GM23338 (cell line): ENCODE results near the gene CSPG4.

Experiments
- CREB1 ChIP-seq: fragments of 250-450 bp; sonication (Bioruptor Pico); IDR thresholded peaks from 2 replicates; pipeline ENCODE4 v1.5.0; 2020; ENCODE audit warnings: low read depth, mild to moderate bottlenecking, moderate library complexity
- ETS1 ChIP-seq: IDR thresholded peaks from 2 replicates; pipeline ENCODE4 v1.6.1; 2016; ENCODE audit warnings: antibody characterized with exemption
- EZH2 ChIP-seq: fragments of 200-600 bp; sonication (generic); IDR thresholded peaks from one replicate; pipeline ENCODE4 v1.8.0; 2017; ENCODE audit warnings: antibody characterized with exemption, mild to moderate bottlenecking, low read depth; ENCODE audit not compliant: unreplicated experiment
- EZH2phosphoT487 ChIP-seq: fragments of 200-600 bp; sonication (generic); IDR thresholded peaks from one replicate; pipeline ENCODE4 v1.8.1; 2018; ENCODE audit warnings: antibody characterized with exemption; ENCODE audit not compliant: unreplicated experiment
- JUNB ChIP-seq: IDR thresholded peaks from one replicate; pipeline ENCODE4 v1.6.1; 2016; ENCODE audit warnings: antibody characterized with exemption; ENCODE audit not compliant: unreplicated experiment
- NANOG ChIP-seq: IDR thresholded peaks from 2 replicates; pipeline ENCODE4 v1.6.1; 2016; ENCODE audit warnings: antibody characterized with exemption, borderline replicate concordance
- POLR2AphosphoS5 ChIP-seq: IDR thresholded peaks from 2 replicates; pipeline ENCODE4 v1.6.1; 2016; ENCODE audit warnings: antibody characterized with exemption, low read depth
- STAT1 ChIP-seq: IDR thresholded peaks from one replicate; pipeline ENCODE4 v1.6.1; 2016; ENCODE audit warnings: antibody characterized with exemption; ENCODE audit not compliant: unreplicated experiment
- ZNF114 ChIP-seq: fragments of 250-450 bp; sonication (Bioruptor Pico); IDR thresholded peaks from 2 replicates; pipeline ENCODE4 v1.5.0; 2020; ENCODE audit warnings: mild to moderate bottlenecking, moderate library complexity
- ZNF331 ChIP-seq: fragments of 250-450 bp; sonication (Bioruptor Pico); IDR thresholded peaks from 2 replicates; pipeline ENCODE4 v1.5.0; 2020; ENCODE audit warnings: low read depth, mild to moderate bottlenecking, moderate library complexity
- ZNF462 ChIP-seq: fragments of 250-450 bp; sonication (Bioruptor Pico); IDR thresholded peaks from 2 replicates; pipeline ENCODE4 v1.5.0; 2020; ENCODE audit warnings: mild to moderate bottlenecking, moderate library complexity
- TF ChIP-seq, protein P1 (sequence below), 2 experiments: fragments of 200-600 bp in 1 of 2; sonication (generic) in 1 of 2; conservative IDR thresholded peaks; 2 replicates each; pipeline versions ENCODE4 v1.5.1 to v1.6.1; 2016 to 2017; ENCODE audit warnings: antibody characterized with exemption in 2 of 2, low read depth in 2 of 2, mild to moderate bottlenecking in 2 of 2, moderate library complexity in 1 of 2
- TF ChIP-seq, protein P2 (sequence below): IDR thresholded peaks from one replicate; pipeline ENCODE4 v1.6.1; 2018; ENCODE audit warnings: antibody characterized with exemption; ENCODE audit not compliant: unreplicated experiment

DNA sequence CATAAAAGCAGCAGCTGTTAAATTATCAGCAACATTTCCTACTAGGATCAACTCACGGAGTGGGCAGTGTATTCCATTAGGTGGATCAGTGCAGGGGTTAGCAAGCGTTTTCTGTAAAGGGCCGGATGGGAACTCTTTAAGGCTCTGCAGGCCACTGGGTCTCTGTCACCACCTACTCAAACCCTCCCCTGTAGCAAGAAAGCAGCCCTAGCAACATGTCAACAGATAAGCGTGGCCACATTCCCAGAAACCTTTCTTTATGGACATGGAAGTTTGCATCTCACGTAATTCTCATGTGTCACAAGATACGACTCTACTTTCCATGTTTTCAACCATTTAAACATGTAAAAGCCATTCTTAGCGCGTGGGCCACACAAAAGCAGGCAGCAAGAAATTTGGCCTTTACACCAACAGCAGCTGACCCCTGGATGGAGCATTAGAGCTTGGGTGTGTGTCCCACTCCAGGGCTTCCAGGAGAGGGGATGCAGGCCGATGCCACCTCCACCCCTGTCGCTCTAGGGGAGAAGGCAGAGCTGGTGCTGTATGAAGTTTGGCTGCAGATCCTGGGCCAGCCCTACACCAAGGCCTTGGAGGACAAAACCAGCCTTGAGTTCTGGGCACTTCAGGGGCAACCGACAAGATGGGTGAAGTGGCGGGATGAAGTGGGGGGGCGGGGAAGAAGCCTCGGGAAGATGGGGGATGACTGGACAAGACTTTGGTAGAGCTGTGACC lies 48.2 kb upstream of the CSPG4 start:
- no peak for TF ChIP-seq EZH2
- no peak for TF ChIP-seq EZH2phosphoT487
- TF ChIP-seq, protein P1, sequence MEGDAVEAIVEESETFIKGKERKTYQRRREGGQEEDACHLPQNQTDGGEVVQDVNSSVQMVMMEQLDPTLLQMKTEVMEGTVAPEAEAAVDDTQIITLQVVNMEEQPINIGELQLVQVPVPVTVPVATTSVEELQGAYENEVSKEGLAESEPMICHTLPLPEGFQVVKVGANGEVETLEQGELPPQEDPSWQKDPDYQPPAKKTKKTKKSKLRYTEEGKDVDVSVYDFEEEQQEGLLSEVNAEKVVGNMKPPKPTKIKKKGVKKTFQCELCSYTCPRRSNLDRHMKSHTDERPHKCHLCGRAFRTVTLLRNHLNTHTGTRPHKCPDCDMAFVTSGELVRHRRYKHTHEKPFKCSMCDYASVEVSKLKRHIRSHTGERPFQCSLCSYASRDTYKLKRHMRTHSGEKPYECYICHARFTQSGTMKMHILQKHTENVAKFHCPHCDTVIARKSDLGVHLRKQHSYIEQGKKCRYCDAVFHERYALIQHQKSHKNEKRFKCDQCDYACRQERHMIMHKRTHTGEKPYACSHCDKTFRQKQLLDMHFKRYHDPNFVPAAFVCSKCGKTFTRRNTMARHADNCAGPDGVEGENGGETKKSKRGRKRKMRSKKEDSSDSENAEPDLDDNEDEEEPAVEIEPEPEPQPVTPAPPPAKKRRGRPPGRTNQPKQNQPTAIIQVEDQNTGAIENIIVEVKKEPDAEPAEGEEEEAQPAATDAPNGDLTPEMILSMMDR (conservative IDR thresholded peaks at IDR 0.05; ENCODE audit: low read depth in 2 of 2): no peak
- TF ChIP-seq, protein P2, sequence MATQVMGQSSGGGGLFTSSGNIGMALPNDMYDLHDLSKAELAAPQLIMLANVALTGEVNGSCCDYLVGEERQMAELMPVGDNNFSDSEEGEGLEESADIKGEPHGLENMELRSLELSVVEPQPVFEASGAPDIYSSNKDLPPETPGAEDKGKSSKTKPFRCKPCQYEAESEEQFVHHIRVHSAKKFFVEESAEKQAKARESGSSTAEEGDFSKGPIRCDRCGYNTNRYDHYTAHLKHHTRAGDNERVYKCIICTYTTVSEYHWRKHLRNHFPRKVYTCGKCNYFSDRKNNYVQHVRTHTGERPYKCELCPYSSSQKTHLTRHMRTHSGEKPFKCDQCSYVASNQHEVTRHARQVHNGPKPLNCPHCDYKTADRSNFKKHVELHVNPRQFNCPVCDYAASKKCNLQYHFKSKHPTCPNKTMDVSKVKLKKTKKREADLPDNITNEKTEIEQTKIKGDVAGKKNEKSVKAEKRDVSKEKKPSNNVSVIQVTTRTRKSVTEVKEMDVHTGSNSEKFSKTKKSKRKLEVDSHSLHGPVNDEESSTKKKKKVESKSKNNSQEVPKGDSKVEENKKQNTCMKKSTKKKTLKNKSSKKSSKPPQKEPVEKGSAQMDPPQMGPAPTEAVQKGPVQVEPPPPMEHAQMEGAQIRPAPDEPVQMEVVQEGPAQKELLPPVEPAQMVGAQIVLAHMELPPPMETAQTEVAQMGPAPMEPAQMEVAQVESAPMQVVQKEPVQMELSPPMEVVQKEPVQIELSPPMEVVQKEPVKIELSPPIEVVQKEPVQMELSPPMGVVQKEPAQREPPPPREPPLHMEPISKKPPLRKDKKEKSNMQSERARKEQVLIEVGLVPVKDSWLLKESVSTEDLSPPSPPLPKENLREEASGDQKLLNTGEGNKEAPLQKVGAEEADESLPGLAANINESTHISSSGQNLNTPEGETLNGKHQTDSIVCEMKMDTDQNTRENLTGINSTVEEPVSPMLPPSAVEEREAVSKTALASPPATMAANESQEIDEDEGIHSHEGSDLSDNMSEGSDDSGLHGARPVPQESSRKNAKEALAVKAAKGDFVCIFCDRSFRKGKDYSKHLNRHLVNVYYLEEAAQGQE: no peak
- TF ChIP-seq ZNF462 (CRISPR knock-in tag): no peak
- no peak for TF ChIP-seq ZNF331 (CRISPR knock-in tag)
- no peak for TF ChIP-seq POLR2AphosphoS5
- TF ChIP-seq CREB1 (CRISPR knock-in tag): no peak
- TF ChIP-seq ZNF114 (CRISPR knock-in tag): no peak
- TF ChIP-seq STAT1: no peak
- no peak for TF ChIP-seq JUNB
- no peak for TF ChIP-seq NANOG
- TF ChIP-seq ETS1: no peak
